Esophagus squamous epithelium (tissue), 5 donors: ENCODE measurements around the gene SIL1. TPM values are rescaled to one million over a fixed set of nuclear protein-coding genes. Genes with fewer than 3 reads are reported as not detected.

ENCODE experiments used
- DNase-seq: peaks from one replicate; lab custom pipeline; 2025; lab: John Stamatoyannopoulos, UW
- H3K27ac ChIP-seq, 4 donors: fragments of 200-600 bp; sonication (generic); one replicate each; pipeline ENCODE4 v1.5.1; 2016 to 2019; ENCODE audit warnings: mild to moderate bottlenecking in 1 of 4
- H3K27me3 ChIP-seq, 4 donors: fragments of 200-600 bp; sonication (generic); 1 replicate in 3 of 4; 2 replicates in 1 of 4; pipeline versions ENCODE4 v1.5.1 to v1.6.0; 2017 to 2021; ENCODE audit warnings: antibody characterized with exemption in 1 of 4
- H3K36me3 ChIP-seq, 3 donors: fragments of 200-600 bp; sonication (generic); one replicate each; pipeline ENCODE4 v1.5.1; 2016 to 2019
- H3K4me1 ChIP-seq, 3 donors: fragments of 200-600 bp; sonication (generic); one replicate each; pipeline ENCODE4 v1.5.1; 2017 to 2019
- H3K4me3 ChIP-seq, 4 donors: fragments of 200-600 bp; sonication (generic); 1 replicate in 3 of 4; 2 replicates in 1 of 4; pipeline ENCODE4 v1.5.1; 2016 to 2019; ENCODE audit warnings: mild to moderate bottlenecking in 2 of 4, moderate library complexity in 1 of 4
- H3K9me3 ChIP-seq, 3 donors: fragments of 200-600 bp; sonication (generic); one replicate each; pipeline ENCODE4 v1.5.1; 2016 to 2019
- POLR2A ChIP-seq, 4 donors: fragments of 450-650 bp; IDR thresholded peaks; one replicate each; pipeline ENCODE4 v1.6.1; 2017; ENCODE audit warnings: antibody characterized with exemption in 4 of 4, mild to moderate bottlenecking in 4 of 4, moderate library complexity in 3 of 4
- WGBS, 2 donors: methylation state at CpG; one replicate each; pipeline ENCODE4 v1.1.5; 2018; 5-methylcytosine and 5-hydroxymethylcytosine counted together
- intact Hi-C: fragments of 100-400 bp; cut with DNase I; formaldehyde crosslinking; loops from one replicate; pipeline ENCODE4 v1.15.0; 2022
- total RNA-seq, 4 donors: library from RNA; depleted of rRNA; stranded (reverse); fragments of >200 nt; gene quantifications; one replicate each; pipeline ENCODE4 v1.1.0, GENCODE V29; 2016
- TF ChIP-seq, protein P1 (sequence below), 6 experiments: fragments of 450-650 bp in 4 of 6; fragments of 200-600 bp in 2 of 6; sonication (generic) in 2 of 6; IDR thresholded peaks; one replicate each; pipeline ENCODE4 v1.5.1; 2016 to 2019; ENCODE audit warnings: antibody characterized with exemption in 6 of 6, mild to moderate bottlenecking in 4 of 6, moderate library complexity in 4 of 6
- donor health status: DM: yes; HTN: yes; CAD: no.

The SIL1 gene
- total RNA-seq, 4 donors from 2014 or later = 18.0 to 34.6 (median 18.3) TPM

DNA sequence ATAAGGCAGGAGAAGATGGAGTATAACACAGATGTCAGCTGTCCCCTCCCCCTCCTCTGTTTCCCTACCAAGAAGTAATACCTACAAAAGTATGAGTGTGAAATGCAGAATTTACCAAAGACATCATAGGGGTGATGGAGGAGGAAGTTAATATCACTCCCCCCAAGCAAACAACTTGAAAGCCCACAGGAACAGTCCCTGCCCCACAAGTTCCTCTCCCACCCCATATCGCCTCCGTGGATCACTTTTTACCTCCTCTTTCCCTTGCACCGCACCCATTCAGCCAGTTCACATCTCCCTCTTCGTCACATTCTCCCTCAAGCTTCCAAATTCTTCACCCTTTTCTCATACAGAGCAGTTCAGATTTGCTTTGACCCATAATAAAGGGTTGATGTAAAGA, 7.0 kb upstream of the SIL1 start:
- H3K4me1 ChIP-seq = no peaks in the 10 kb centered on the region
- no peak for DNase-seq
- intact Hi-C loops = no loop called here
- no peak for TF ChIP-seq POLR2A (IDR thresholded peaks at IDR 0.05)
- TF ChIP-seq, protein P1, sequence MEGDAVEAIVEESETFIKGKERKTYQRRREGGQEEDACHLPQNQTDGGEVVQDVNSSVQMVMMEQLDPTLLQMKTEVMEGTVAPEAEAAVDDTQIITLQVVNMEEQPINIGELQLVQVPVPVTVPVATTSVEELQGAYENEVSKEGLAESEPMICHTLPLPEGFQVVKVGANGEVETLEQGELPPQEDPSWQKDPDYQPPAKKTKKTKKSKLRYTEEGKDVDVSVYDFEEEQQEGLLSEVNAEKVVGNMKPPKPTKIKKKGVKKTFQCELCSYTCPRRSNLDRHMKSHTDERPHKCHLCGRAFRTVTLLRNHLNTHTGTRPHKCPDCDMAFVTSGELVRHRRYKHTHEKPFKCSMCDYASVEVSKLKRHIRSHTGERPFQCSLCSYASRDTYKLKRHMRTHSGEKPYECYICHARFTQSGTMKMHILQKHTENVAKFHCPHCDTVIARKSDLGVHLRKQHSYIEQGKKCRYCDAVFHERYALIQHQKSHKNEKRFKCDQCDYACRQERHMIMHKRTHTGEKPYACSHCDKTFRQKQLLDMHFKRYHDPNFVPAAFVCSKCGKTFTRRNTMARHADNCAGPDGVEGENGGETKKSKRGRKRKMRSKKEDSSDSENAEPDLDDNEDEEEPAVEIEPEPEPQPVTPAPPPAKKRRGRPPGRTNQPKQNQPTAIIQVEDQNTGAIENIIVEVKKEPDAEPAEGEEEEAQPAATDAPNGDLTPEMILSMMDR (IDR thresholded peaks at IDR 0.05) = no peak
- H3K27me3 ChIP-seq = no peaks in the 10 kb centered on the region
- H3K36me3 ChIP-seq = no peaks in the 10 kb centered on the region
- no peaks in the 10 kb centered on the region for H3K9me3 ChIP-seq
- no peak overlapping the region for H3K27ac ChIP-seq
- WGBS, 2 donors = 74 to 89% methylated on average over 4 of the region's 4 CpGs
- H3K4me3 ChIP-seq = no peak overlapping the region

DNA sequence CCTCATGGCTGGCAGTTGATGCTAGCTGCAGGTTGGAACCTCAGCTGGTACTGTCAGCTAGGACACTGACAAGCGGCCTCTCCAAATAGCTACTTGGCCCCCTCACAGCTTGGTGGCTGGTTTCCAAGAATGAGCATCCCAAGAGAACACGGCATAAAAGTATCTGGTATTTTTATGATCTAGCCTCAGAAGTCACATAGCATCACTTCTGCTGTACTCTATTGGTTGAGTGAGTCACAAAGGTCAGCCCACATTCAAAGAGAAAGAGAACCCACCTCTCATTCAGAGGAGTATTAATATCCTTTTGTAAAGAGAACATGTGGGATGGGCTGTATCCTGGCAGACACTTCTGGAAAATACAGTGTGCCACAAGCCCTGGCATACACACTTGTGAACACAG, 6.0 kb upstream of the SIL1 start:
- Histone ChIP-seq H3K27ac (no peak overlapping the region), H3K4me1 (no peaks in the 10 kb centered on the region), H3K36me3 (no peaks in the 10 kb centered on the region), H3K4me3 (no peak overlapping the region), H3K27me3 (no peaks in the 10 kb centered on the region), H3K9me3 (no peaks in the 10 kb centered on the region)
- 71 to 88% methylated on average over 1 to 2 of the region's 2 CpGs for WGBS, 2 donors
- intact Hi-C loops = no loop called here
- no peak for TF ChIP-seq POLR2A (IDR thresholded peaks at IDR 0.05)
- TF ChIP-seq, protein P1 (IDR thresholded peaks at IDR 0.05) = no peak
- no peak for DNase-seq

DNA sequence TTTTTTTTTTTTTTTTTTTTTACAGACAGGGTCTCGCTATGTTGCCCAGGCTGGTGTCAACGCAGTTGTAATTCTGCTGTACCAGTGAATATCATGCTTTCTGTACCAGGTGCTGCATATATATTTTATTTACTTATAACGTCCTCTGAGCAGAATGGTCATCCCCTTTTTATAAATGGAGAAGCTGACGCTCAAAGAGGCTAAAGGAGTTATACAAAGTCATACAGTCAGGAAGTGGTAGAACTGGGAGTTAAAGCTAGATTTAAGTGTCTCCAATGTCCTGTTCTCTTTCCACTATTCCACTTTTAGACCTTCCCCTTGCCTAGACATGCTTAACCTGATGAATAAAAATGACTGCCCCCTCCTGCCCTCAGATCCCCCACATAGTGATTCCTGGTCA, 1.2 kb upstream of the SIL1 start:
- peaks cover 0 to 9% (median 0%) of the 10 kb centered on the region in 3 donors for H3K36me3 ChIP-seq
- H3K4me1 ChIP-seq = peaks cover 7 to 22% (median 10%) of the 10 kb centered on the region in 3 donors
- H3K4me3 ChIP-seq = no peak overlapping the region
- H3K9me3 ChIP-seq = no peaks in the 10 kb centered on the region
- H3K27ac ChIP-seq = peak overlapping the region in 1 of 4 donors; percentile 26
- no peak for TF ChIP-seq POLR2A (IDR thresholded peaks at IDR 0.05)
- TF ChIP-seq, protein P1 (IDR thresholded peaks at IDR 0.05) = no peak
- WGBS, 2 donors = 86 to 90% methylated on average over 4 of the region's 4 CpGs
- intact Hi-C loops = no loop called here
- no peak for DNase-seq
- no peaks in the 10 kb centered on the region for H3K27me3 ChIP-seq

DNA sequence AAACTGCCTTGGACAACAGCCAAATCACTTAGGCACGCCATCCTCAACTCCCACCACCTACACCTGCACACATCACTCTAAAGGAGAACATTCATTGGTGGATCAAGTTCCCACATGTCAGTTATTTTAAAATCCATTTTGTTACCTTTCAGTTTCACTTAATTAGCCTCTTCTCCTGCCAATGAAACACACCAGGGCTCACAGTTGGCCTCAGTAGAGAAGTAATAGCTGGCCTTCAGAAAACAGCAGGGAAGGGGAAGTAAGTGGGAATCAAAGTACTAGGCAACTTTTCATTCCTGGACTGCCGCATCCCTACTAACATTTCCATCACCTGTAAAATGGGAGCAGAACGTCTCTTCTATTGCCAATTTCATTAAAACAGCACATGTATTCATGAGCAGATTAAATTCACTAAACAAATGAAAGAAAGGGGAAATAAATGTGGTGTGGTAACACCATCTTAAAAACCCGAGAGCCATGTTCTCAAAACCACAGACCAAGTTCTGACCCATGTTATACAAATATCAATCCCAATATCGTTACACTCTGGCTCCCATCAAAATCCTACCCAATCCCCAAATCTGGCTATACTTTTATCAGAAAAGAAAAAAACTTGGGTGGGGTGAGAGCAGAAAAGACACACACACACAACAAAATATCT, 1.7 kb downstream of the SIL1 start:
- H3K4me3 ChIP-seq = peak overlapping the region in 1 of 4 donors; percentile 81
- peaks cover 0 to 9% (median 0%) of the 10 kb centered on the region in 3 donors for H3K36me3 ChIP-seq
- no peaks in the 10 kb centered on the region for H3K27me3 ChIP-seq
- H3K4me1 ChIP-seq = peaks cover 7 to 22% (median 10%) of the 10 kb centered on the region in 3 donors
- 62 to 72% methylated on average over 5 of the region's 5 CpGs for WGBS, 2 donors
- intact Hi-C loops = no loop called here
- TF ChIP-seq, protein P1 (IDR thresholded peaks at IDR 0.05) = no peak
- no peak for TF ChIP-seq POLR2A (IDR thresholded peaks at IDR 0.05)
- peak overlapping the region in 2 of 4 donors; percentile 28 to 86 for H3K27ac ChIP-seq
- DNase-seq = no peak
- H3K9me3 ChIP-seq = no peaks in the 10 kb centered on the region

DNA sequence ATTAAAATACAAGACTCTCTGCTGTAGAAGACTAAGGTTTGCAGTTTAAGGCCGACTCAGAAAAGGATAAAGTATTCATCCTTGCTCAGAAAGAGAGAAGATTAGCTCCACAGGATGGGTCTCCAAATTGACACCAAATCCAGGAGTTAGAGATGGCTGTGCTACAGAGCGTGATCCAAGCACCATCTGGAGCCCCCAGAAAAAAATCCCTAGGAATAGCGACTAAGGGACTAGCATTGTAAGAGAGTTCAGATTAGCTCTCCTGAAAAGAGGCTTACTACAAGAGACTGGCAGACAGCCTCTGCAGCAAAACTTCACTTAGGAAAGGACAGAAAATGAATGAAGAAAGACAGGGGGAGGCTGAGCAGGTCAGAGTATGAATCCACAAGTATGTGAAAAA, 3.7 kb downstream of the SIL1 start:
- Histone ChIP-seq H3K36me3 (peaks cover 0 to 9% (median 0%) of the 10 kb centered on the region in 3 donors), H3K27me3 (no peaks in the 10 kb centered on the region), H3K27ac (no peak overlapping the region), H3K9me3 (no peaks in the 10 kb centered on the region), H3K4me3 (no peak overlapping the region), H3K4me1 (peaks cover 7 to 22% (median 10%) of the 10 kb centered on the region in 3 donors)
- intact Hi-C loops = no loop called here
- TF ChIP-seq, protein P1 (IDR thresholded peaks at IDR 0.05) = no peak
- TF ChIP-seq POLR2A (IDR thresholded peaks at IDR 0.05) = no peak
- 87 to 96% methylated on average over 3 of the region's 3 CpGs for WGBS, 2 donors
- no peak for DNase-seq
